Mesenteric fat pad (tissue), 1 donor: ENCODE results near the gene BAG5. TPM values are rescaled to one million over a fixed set of nuclear protein-coding genes. Genes with fewer than 3 reads are reported as not detected.
"Not testable (repeated sequence)": the region's sequence is repeated elsewhere in the genome, so short reads cannot be mapped to it uniquely, and the experiment has no call there.

Experiments
- DNase-seq: peaks from one replicate; pipeline ENCODE4 v3.0.0-alpha.2; 2020; ENCODE audit warnings: low spot score
- long read RNA-seq: library from polyadenylated mRNA; unstranded; transcript quantifications from one replicate; pipeline ENCODE4 v2.0.0, GENCODE V29; 2020
- total RNA-seq: library from RNA; stranded (reverse); fragmentation: NEBNext Ultra II Directional; extraction: Animal tissue kit (Norgen Biotek cat#: 25700); gene quantifications from one replicate; pipeline ENCODE4 v1.2.1, GENCODE V29; 2021
- donor health status: DM: yes; HTN: yes; CAD: no.

The BAG5 gene, protein sequence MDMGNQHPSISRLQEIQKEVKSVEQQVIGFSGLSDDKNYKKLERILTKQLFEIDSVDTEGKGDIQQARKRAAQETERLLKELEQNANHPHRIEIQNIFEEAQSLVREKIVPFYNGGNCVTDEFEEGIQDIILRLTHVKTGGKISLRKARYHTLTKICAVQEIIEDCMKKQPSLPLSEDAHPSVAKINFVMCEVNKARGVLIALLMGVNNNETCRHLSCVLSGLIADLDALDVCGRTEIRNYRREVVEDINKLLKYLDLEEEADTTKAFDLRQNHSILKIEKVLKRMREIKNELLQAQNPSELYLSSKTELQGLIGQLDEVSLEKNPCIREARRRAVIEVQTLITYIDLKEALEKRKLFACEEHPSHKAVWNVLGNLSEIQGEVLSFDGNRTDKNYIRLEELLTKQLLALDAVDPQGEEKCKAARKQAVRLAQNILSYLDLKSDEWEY
- 55.1 TPM for total RNA-seq
- long read RNA-seq, full-length matches to known transcripts, result 177 of 207 reads
- long read RNA-seq, partial matches to known transcripts, result 0 of 207 reads
- long read RNA-seq, other reads (novel, unspliced or antisense), result 30 of 207 reads

DNA sequence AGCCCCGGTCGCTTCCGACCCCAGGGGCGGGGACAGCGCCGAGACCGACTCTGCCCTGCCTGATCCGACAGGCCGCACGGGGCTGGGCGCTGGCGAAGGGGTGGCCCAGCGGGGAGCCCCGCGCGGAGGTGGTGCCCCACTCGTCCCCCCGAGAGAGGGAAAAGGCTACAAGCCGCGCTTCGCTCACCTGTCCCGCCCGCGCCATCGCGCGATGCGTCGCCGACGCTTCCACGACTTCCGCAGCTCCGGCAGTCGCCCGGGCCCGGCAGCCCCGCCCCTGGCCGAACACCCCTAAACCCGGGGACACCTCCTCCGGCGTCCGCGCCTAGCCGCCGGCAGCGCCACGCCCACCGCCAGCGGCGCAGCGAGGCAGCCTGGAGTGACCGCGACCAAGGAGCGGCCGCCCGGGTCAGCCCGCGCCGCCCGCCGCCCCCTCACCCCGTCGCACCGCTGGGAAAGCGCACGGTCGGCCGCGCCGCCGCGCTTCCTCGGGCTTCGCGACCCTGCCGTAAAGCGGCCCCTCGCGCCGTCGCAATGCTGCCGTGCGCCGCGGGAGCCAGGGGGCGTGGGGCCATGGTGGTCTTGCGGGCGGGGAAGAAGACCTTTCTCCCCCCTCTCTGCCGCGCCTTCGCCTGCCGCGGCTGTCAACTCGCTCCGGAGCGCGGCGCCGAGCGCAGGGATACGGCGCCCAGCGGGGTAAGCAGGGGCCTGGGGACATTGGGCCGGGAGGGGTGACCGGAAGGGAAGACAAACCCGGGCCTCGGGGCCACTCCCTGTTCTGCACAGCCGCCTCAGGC is at the start of gene BAG5, which contains the start of gene COA8:
Gene BAG5 (minus strand): TSS at position 229 of the 797 bp plus-strand sequence. CDS start 1,493 bp downstream, outside the sequence.
Gene COA8 (plus strand): TSS at position 532 of the 797 bp plus-strand sequence. CDS start 42 bp downstream, at position 574.
- DNase-seq, result peak; percentile 95

DNA sequence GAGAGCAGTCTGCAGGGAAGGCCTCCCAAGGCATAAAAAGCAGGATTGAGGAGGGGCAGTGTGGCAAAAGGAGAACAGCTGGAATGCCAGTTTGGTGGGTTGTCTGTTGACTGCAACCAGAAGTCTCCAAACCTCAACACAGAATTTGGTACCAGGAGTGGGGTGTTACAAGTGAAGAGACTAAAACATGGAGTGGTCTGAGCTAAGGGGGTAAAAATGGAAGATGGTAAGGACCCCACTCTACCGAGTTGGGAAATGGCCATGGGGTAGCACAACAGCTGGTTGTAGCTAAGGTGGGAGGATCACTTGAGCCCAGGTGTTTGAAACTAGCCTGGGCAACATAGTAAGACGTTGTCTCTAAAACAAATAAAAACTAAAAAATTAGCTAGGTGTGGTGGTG is 48.8 kb upstream of the BAG5 start:
- DNase-seq, result no peak

DNA sequence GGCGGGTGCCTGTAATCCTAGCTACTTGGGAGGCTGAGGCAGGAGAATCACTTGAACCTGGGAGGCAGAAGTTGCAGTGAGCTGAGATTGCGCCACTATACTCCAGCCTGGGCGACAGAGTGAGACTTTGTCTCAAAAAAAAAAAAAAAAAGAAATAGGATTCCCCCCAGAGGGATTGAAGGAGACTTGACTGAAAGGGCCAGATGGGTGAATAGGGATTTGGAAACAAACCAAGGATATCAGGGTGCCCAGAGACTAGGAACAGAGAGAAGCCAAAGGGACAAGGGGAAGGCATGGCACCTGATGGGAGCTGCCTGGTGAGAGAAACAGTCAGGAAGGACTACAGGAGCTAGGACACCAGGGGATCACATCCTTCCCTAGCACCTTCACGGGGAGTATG is 46.6 kb upstream of the BAG5 start:
- not testable (repeated sequence) for DNase-seq

DNA sequence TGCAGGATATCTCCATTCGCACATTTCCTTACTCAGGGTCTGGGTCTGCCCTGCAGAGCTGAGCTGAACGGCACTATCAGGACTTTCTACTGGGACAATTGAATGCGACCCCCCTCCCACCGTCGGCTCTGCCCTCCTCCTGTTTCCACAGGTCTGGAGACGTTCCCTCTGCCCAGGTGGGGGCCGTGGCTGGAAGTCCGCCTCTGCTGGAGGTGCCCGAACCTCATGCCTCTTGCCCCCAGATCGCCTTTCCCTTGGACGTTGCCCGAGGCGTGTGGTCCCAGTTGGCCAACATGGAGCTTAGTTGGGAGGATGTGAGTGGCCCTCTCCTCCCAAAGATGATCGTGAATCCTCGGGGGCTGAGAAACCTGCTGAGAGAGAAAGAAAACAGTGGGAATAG is 45.4 kb upstream of the BAG5 start:
- no peak for DNase-seq

GRCh38 chr14:103606963-103607668 is 44.7 kb upstream of the BAG5 start:
- DNase-seq, result no peak

GRCh38 chr14:103604620-103605019 is 42.2 kb upstream of the BAG5 start:
- no peak for DNase-seq

DNA sequence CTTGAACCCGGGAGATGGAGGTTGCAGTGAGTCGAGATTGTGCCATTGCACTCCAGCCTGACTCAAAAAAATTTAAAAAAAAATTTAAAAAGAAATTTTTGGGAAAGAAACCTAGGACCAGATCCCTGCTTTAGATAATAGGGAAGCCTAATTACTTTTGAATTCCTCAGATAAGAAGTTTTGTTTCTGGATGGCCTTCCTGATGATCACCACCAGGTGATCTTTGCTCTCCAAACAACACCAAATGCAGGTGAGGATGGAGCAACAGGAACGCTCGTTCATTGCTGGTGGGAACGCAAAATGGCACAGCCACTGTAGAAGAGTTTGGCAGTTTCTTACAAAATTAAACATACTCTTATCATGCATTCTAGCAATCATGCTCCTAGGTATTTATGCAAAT is 38.0 kb upstream of the BAG5 start:
- no peak for DNase-seq

- DNase-seq, result no peak
Observed at GRCh38 chr14:103597623-103598377, 35.3 kb upstream of the BAG5 start.

DNA sequence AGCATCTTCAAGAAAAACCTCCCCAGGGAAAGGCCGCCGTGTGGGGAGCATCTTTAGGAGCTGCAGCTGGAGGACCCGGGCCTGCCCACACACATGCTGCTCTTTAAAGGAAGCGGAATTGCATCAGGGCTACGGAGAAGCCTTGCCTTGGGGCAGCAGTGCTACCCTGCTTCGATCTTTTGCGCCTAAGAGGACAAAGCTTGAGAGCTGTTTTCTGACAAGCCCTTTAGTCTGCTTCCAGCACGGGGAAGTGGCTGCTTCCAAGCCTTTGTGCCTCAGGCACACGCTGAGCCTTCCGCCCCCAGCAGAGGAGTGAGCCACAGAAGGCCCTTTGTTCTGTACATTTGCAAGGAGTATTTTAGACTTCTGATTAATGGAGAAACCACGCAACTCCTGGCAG is 31.8 kb upstream of the BAG5 start:
- DNase-seq, result no peak

- DNase-seq, result no peak
Observed at GRCh38 chr14:103593577-103593976, 31.1 kb upstream of the BAG5 start.

GRCh38 chr14:103584326-103584915 is 22.0 kb upstream of the BAG5 start:
- DNase-seq, result no peak

GRCh38 chr14:103581954-103582703 is 19.7 kb upstream of the BAG5 start:
- DNase-seq, result no peak

DNA sequence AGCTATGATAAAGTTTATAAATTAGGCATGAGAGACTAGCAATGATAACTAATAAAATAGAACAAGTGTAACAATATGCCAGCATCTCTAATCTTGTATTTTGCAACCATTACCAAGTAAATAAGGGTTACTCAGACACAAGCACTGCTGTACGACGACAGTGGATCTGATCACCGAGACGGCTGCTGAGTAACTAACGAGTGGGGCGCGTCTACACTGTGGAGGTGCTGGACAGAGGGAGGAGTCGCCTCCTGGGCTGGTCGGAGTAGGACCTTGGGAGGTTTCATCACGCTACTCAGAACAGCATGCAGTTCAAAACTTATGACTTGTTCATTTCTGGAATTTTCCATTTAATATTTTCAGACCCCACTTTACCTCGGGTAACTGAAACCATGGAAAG is 18.7 kb upstream of the BAG5 start:
- DNase-seq, result no peak

DNA sequence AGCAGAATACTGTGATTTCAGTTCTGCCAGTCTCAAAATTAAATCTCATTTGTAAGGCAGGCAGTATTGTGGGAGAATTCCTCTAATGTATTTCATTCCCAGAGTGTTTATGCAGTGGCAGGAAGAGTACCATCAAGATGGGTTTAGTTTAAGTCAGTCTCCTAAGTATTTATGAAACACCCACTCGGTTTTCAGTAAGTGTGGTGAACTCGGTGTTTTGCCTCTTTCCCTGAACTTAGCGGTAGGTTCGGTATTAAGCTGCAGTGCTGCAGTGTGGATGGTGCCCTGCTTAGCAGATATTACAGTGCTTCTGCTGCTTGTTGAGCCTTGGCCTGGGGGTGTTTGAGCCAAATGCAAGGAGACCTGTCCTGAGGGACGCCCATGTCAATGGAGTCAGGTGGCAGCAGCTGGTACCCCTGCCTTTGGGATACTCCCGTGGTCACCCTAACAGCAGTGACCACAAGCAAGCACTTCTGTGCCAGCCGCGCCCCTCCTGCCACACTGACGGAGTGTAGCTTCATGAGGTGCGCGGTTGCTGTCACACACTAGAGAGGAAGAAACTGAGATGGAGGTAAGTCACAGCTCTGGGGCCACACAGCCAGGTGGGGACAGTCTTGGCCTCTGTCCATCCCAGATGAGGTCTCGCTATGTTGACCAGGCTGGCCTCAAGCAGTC is 16.1 kb upstream of the BAG5 start:
- no peak for DNase-seq

- DNase-seq, result peak; percentile 93
Observed at GRCh38 chr14:103576371-103577024, 14.0 kb upstream of the BAG5 start.

DNA sequence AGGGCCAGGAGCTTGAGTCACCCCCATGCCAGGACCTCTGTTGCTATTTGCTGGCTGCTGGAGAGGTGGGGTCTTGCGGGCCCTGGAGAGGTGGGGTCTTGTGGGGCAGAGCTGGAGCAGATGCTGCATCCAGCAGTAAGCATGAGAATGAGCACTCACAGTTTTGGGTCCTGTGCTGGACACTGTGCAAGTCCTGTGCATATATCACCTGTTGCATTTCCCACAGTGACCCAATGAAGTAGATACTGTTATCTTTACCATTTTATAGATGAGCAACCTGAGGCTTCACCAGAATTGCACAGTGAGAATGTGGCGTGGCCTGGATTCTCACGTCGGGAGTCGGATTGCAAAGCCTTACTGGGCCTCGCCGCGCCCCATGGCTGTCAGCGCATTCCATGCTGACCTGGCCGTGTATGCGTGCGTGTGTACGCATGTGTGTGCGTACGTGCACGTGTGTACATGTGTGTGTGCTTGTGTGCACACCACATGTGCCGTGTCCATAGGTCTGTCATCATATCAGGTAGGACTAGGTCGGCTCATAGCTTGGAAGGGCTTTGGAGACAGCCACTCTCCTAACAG is 12.3 kb upstream of the BAG5 start:
- DNase-seq, result no peak

DNA sequence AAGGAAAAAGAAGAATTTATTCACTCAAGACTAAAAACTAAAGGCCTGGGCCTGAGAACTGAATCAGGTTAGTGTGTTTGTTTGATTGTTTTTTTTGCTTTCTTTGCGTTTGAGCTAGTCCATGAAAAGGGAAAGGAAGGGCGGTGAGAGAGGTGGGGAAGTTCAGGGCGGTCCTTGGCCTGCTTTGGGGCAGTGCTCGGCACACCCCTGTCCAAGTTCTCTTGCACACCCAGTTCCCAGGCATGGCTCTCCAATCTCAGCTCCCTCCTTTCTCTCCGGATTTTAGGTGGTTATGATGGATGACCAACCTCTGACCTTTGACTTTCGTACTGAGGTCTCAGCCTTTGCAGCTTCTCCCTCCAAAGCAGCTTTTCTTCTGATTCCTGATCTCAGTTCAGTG is 11.6 kb upstream of the BAG5 start:
- no peak for DNase-seq

DNA sequence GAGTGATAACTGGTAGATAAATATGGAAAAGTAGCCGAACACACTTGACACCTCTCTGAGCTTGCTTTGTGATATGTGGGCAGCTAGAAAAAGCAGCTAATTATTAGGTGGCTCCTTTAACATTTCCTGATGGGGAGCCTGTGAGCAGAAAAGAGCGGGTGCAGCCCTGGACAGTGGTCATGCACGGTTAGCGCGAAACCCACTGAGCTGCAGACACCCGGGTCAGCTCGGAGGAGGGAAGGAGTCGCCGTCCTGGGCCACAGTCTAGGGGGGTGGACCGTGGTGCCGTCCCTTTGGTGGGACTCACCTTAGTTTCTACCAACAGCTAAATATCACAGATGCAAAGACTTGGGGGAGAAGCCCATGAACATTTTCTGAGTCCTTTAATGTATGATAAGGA is 7.0 kb upstream of the BAG5 start:
- DNase-seq, result no peak
